BJ (cell line): ENCODE results near the gene GPR176. TPM values are rescaled to one million over a fixed set of nuclear protein-coding genes. Genes with fewer than 3 reads are reported as not detected.
"Not testable (repeated sequence)": the region's sequence is repeated elsewhere in the genome, so short reads cannot be mapped to it uniquely, and the experiment has no call there.

Experiments used
- CTCF ChIA-PET: fragments of 350-600 bp; formaldehyde crosslinking; extraction: SDS; loops from one replicate; lab custom pipeline; 2021; ENCODE audit warnings: antibody characterized with exemption, inconsistent platforms; lab: Yijun Ruan, JAX
- POLR2A ChIA-PET: fragments of 300-600 bp; sonication (Branson Sonifier 250); formaldehyde crosslinking; extraction: SDS; loops from one replicate; lab custom pipeline; 2021; ENCODE audit warnings: antibody characterized with exemption; lab: Charles Lee
- DNase-seq: peaks from one replicate; pipeline ENCODE4 v3.0.0-alpha.2; 2011; ENCODE audit warnings: low read depth
- H3K27me3 ChIP-seq: 2 replicates; pipeline ENCODE4 v1.6.0; 2011; ENCODE audit warnings: low read length; ENCODE audit not compliant: control insufficient read depth, insufficient read depth
- H3K36me3 ChIP-seq: 2 replicates; pipeline ENCODE4 v1.5.1; 2011; ENCODE audit warnings: low read length; ENCODE audit not compliant: control insufficient read depth, insufficient read depth
- H3K4me3 ChIP-seq: 2 replicates; pipeline ENCODE4 v1.5.1; 2011; ENCODE audit warnings: low read depth, mild to moderate bottlenecking, control low read depth, low read length
- polyA plus RNA-seq: library from polyadenylated mRNA; depleted of rRNA; stranded (reverse); fragments of >200 nt; gene quantifications from 2 replicates; pipeline ENCODE4 v1.2.3, GENCODE V29; 2011
- TF ChIP-seq, protein P1 (sequence below): IDR thresholded peaks from 2 replicates; pipeline ENCODE4 v1.5.1; 2011; ENCODE audit warnings: low read depth, mild to moderate bottlenecking, control low read depth, inconsistent platforms, low read length, moderate library complexity; ENCODE audit not compliant: insufficient read depth

GPR176 gene
- polyA plus RNA-seq, 1 experiment = 319 TPM

DNA sequence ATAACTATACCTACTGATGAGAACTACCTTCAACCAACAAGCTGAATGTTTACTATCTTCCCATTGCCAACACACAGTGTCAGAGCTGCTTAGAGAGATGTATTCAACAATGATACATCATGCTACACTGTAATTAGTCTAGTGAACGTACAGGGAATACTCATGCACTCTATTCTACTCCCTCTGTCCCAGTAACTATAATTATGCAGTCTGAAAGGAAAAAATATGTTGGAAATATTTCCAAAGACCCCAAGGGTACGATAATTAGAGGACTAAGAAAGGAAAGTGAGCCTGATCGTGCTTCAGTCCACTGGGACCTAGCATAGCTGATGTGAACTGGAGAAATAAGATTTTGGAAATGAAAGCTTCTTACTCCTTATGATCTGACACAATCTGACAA is 100.5 kb downstream of the GPR176 start:
- Histone ChIP-seq H3K36me3 (peaks cover 2% of the 10 kb centered on the region), H3K27me3 (no peaks in the 10 kb centered on the region), H3K4me3 (no peak overlapping the region)
- DNase-seq = no peak
- ChIA-PET CTCF (interaction anchor here (0.8 kb wide), 1 partner anchor 14 kb away, joined by 3 read pairs; no protein-coding TSS in a partner anchor), POLR2A (no interaction called here)
- TF ChIP-seq, protein P1, sequence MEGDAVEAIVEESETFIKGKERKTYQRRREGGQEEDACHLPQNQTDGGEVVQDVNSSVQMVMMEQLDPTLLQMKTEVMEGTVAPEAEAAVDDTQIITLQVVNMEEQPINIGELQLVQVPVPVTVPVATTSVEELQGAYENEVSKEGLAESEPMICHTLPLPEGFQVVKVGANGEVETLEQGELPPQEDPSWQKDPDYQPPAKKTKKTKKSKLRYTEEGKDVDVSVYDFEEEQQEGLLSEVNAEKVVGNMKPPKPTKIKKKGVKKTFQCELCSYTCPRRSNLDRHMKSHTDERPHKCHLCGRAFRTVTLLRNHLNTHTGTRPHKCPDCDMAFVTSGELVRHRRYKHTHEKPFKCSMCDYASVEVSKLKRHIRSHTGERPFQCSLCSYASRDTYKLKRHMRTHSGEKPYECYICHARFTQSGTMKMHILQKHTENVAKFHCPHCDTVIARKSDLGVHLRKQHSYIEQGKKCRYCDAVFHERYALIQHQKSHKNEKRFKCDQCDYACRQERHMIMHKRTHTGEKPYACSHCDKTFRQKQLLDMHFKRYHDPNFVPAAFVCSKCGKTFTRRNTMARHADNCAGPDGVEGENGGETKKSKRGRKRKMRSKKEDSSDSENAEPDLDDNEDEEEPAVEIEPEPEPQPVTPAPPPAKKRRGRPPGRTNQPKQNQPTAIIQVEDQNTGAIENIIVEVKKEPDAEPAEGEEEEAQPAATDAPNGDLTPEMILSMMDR = no peak

DNA sequence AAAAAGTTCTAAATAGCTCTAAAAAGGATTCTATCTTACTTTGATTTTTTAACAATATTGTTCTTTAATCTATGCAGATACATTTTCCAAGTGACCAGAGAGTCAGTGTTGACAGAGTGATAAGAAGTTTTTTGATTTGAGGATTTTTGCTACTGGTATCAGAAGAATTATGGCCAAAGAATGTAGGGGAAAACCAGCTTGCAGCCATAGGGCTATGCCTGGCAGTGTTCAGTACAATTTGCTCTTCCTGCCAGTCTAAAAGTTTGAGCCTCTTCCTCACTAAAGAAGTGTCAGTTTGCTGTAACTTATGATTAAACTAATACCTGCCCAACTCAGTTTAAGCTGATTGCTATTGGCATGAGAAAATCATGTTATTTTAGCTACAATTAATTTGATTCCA is 102.2 kb downstream of the GPR176 start:
- Histone ChIP-seq H3K27me3 (no peaks in the 10 kb centered on the region), H3K36me3 (peaks cover 2% of the 10 kb centered on the region), H3K4me3 (no peak overlapping the region)
- ChIA-PET POLR2A (no interaction called here), CTCF (interaction anchor here (1.2 to 1.4 kb wide), 4 partner anchors 11 to 132 kb away, joined by 3 to 5 read pairs (median 4); no protein-coding TSS in a partner anchor)
- TF ChIP-seq, protein P1 = no peak
- no peak for DNase-seq

DNA sequence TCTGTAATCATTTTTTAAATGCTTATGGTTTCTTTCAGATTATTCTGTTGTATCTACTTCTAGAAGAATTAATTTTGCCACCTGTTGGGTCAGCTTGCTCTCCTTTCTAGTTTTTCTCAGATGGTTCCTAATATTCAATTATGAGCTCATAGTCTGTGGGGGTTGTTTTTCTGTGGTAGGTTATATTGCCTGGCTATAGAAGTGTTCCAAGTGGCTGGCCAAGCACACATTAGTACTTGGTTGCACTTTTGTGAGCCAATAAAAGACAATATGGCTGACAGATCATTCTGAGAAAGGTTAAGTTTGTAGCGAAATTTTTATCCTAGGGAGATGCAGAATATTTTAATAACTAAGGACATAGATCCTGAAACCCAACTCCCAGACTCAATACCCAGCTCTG is 105.6 kb downstream of the GPR176 start:
- ChIA-PET POLR2A (no interaction called here), CTCF (no interaction called here)
- Histone ChIP-seq H3K36me3 (peaks cover 2% of the 10 kb centered on the region), H3K4me3 (no peak overlapping the region), H3K27me3 (no peaks in the 10 kb centered on the region)
- TF ChIP-seq, protein P1 = no peak
- no peak for DNase-seq

DNA sequence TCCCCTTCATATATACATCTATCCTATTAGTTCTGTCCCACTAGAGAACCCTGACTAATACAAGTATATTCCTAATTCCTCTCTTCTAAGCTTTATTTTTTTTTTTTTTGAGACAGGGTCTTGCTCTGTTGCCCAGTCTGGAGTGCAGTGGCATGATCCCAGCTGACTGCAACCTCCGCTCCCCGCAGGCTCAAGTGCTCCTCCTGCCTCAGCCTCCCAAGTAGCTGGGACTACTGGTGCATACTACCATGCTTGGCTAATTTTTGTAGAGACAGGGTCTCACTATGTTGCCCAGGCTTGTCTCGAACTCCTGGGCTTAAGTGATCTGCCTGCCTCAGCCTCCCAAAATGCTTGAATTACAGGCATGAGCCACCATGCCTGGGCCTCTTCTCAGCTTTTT is 107.4 kb downstream of the GPR176 start:
- DNase-seq, CTCF ChIA-PET, H3K27me3 ChIP-seq, H3K4me3 ChIP-seq, H3K36me3 ChIP-seq, POLR2A ChIA-PET: not testable (repeated sequence)

DNA sequence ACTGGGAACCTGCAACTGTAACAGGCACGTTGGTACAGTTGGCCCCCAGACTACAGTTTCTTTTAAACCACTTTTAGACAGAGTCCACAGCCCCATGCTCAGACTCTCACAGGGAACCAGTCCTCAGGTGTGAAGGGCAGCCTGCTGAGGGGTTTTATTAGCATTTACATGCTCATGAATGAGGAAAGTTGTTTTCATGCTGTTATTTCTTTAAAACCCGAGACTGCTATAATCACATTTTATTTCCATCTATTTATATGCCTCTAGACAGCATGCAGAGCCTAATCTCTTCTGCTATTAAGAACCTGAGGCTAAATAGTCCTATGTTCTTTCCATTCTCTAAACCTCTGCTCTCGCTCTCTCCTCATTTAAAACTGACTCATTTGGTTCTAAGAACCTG is 111.2 kb downstream of the GPR176 start:
- CTCF ChIA-PET = no interaction called here
- no peak for DNase-seq

More for the DNA sequence above, 111.2 kb downstream of the GPR176 start:
- POLR2A ChIA-PET = no interaction called here
- TF ChIP-seq, protein P1 = no peak
- Histone ChIP-seq H3K4me3 (no peak overlapping the region), H3K36me3 (peaks cover 8% of the 10 kb centered on the region), H3K27me3 (no peaks in the 10 kb centered on the region)
